HG03558 (cell line): ENCODE measurements around the gene COL23A1.
A peak's percentile ranks its signal among the peaks of the same experiment; 100 is the strongest.
"Not testable (repeated sequence)": the region's sequence is repeated elsewhere in the genome, so short reads cannot be mapped to it uniquely, and the experiment has no call there.

Source experiments
- ATAC-seq: cut with Tn5 transposase; IDR thresholded peaks from one replicate; pipeline ENCODE4 v1.9.1; 2021; ENCODE audit warnings: moderate number of reproducible peaks; ENCODE audit not compliant: unreplicated experiment; ENCODE audit errors: extremely low read depth

The COL23A1 gene

DNA sequence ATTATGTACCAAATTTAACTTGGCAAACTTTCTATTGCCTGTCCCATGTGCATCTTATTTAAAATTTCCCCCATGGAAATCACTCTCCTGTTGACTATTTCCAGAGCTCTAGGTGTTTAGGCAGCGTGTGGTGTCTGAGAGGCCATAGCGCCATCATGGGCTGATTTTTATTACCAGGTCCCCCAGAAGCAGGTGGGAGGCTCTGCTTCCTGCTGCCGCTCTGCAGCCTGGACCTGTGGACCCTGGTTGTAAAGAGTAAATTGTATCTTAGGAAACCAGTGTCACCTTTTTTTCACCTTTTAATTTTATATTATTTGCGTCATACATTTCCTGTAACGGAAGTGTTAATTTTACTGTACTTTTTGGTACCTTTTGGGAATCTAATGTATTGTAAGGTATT lies 379.5 kb downstream of the COL23A1 start:
- no peak for ATAC-seq

DNA sequence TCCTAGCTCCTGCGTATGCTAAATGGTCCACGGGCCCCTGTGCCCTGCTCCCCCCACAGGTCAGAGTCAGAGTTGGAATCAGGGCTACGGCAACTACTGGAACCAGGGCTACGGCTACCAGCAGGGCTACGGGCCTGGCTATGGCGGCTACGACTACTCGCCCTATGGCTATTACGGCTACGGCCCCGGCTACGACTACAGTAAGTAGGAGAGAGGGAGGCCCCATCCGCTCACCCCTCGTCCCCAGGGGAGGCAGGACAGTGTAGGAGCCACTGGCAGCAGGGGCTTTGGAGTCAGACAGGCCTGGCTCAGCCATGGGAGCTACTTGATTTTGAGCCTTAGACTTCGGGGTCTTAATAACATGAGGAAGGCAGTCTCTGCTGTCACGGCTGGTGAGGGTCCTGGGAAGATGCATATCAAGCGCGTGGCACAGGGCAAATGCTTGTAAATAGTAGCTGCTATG lies 380.1 kb downstream of the COL23A1 start:
- ATAC-seq, result no peak

DNA sequence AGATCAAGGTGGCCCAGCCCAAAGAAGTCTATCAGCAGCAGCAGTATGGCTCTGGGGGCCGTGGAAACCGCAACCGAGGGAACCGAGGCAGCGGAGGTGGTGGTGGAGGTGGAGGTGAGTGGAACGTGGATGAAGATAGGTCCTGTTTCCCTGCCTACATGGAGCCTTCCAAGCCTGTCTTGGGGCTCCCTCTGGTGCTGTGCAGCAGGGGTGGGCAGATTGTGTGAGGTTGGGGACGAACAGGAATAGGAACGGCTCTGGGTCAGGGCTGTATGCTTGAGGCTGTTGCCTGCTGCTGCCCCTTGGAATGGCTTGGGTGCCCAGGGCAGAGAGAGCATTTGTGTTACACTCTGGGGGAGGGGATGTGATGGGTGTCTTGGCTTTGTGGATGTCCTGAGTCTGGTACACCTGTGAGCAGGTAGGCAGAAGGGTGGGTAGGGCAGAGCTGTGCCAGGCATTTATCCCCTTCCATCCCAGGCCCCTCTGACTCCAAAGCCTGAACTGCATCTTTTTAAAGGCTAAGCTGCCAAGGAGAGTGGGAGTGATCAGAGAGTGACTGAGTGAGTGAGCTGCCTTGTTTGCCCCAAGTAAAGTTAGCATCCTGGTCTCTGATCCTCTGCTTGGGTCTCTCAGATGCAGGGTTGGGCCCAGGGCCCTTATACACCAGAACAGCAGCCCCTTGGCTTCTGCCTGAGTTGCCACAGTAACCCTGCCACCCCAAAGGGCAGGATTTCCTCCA lies 380.7 kb downstream of the COL23A1 start:
- ATAC-seq, result no peak

DNA sequence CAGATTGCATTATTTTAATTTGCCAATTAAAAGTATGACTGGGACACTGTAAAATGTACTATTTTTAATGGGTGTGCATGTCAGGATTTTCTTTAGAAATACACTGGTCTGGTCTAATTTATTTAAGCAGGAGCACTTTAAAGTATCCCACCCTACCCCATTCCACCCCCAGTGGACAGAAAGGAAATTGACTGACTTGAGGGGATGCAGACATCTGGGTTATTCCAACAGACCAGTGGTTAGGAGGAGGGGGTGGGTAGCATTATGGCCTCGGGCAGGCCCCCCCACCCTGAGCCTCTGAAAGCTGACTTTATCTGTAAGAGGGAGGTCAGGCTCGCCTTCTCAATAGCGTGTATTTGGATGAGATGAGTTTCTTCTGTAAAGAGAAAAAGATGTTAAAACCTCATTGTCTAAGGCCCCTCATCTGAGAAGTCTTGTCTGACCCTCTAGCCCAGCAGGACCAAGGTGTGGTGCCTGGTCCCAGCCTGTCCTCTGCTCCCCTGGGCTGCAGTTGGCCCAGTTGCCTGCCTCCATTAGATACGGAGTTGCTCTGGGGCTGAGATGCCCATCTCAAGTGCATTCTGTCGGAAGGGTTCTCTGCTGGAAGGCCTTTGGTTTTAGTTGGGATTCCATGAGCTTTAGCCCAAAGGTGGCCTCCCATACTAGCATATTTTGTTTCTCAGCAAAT lies 381.5 kb downstream of the COL23A1 start:
- ATAC-seq, result no peak

DNA sequence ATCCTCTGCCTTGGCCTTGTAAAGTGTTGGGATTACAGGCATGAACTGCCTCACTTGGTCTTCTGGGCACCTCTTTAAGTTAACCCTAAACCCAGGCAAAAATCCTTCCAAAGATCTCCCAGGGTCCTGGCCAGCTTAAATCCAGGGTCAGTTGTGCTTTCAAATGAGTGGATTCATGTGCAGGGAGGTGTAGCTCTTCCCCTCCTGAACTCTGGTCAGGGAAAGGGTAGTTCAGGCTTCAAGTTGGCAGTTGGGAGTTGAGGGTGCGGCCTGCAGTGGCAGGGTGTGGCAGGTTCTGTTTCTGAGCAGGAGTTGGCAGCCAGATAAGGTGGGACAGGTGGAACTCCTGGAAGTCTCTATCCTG lies 382.3 kb downstream of the COL23A1 start:
- ATAC-seq, result no peak

DNA sequence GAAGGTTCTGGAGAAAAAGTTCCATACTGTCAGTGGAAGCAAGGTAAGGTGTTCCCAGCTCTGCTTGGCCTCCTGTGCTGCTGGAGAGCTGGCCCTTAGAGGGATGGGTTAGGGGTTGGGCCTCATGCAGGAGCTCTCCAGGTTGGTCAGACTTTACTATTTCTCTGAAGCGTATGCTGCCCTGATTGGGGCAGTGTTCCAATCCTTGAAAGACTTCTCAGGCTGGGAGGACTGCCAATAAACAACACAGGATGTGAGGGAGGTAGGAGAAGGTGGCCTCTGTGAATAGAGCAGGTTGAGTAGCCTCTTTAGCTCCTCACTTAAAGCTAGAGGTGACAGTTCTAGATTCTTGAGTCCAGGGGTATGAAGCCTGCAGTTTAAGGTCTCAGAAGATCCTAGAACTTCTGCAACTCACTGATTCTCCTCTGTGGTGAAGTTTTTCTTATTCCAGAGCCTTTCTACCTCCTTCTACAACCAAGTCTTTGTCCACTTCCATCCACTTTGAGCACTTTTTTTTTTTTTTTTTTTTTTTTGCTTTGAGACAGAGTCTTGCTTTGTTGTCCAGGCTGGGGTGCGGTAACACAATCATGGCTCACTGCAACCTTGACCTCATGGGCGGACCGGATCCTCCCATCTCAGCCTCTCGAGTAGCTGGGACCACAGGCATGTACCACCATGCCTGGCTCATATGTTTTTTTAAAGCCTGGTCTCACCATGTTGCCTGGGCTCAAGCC lies 382.8 kb downstream of the COL23A1 start:
- ATAC-seq, result no peak

DNA sequence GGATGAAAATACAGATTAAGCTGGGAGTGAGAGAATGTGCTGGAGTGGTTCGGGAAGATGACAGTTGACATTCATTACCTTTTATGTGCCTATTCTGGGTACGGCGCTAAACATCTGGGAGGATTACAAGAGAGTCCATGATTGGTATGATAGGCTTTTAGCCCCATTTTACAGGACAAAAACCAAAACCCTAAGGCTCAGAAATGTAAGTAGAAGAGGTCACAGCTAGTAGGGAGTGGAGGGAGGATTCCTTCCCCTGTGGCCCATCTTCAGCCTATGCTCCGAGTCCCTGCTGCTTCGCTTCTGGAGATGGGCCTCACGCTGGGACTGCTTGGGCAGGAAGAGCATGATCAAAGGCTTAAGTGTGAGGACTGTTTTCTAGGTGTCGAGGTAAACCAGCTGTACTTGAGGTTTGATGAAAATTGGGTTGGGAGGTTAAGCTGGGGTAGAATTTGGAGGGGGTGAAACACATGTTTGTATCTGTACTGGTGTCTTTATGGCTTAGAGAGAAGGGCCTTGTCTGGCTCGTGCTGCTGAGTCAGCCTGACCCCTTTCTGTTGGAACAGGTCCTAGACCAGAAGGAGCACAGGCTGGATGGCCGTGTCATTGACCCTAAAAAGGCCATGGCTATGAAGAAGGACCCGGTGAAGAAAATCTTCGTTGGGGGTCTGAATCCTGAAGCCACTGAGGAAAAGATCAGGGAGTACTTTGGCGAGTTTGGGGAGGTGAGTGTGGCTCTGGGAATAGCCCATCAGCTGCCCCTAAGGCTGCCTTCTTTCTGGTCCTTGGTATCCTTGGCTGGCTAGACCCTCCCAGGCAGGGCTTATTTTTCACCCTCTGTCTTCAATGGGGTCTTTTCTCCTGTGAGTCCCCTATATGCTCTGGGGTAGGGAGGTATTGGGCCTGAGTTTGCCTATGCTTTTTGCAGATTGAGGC lies 383.8 kb downstream of the COL23A1 start:
- no peak for ATAC-seq

DNA sequence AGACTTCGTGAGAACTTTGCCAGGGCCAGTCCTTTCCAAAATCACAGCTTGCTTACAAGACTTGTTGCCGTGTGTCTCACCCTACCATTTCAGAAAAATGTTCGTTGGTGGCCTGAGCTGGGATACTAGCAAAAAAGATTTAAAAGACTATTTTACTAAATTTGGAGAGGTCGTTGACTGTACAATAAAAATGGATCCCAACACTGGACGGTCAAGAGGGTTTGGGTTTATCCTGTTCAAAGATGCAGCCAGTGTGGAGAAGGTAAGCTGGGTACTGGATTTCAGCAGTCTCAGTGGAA lies 384.5 kb downstream of the COL23A1 start:
- no peak for ATAC-seq

DNA sequence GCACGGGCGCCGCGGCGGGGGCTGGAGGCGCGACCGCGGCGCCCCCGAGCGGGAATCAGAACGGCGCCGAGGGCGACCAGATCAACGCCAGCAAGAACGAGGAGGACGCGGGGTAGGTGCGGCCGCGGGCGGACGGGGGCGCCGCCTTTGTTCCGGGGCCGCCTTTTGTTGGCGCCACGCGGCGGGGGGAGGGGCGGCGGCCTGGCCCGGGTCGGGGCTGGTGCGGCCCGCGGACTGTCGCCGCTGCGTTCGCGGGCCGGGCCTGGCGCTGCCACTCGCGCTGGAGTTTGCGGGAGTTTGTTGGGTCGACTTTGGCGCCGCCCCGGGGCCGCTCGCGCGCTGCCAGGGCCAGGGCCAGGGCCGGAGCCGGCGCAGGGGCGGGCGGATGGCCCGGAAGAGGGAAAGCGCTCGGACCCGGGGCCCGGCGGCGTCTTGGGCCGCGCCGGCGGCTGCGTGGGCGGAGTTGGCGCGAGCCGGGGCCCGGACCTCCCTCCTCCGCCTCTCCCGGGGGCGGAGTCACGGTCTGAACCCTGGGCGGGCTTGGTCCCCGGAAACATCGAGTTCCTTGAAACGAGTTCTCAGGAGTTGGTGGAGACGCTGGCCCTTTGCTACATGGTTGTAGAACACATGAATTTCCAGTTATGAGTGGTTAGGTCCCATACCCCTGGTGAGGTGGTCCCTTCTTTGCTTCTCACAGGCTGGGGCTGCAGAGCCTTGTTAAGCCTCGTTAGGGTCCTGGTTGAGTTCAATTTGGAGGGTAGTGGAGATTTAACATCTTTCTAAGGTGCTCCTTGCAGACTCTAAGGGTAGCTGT lies 385.1 kb downstream of the COL23A1 start:
- ATAC-seq, result peak; percentile 24

DNA sequence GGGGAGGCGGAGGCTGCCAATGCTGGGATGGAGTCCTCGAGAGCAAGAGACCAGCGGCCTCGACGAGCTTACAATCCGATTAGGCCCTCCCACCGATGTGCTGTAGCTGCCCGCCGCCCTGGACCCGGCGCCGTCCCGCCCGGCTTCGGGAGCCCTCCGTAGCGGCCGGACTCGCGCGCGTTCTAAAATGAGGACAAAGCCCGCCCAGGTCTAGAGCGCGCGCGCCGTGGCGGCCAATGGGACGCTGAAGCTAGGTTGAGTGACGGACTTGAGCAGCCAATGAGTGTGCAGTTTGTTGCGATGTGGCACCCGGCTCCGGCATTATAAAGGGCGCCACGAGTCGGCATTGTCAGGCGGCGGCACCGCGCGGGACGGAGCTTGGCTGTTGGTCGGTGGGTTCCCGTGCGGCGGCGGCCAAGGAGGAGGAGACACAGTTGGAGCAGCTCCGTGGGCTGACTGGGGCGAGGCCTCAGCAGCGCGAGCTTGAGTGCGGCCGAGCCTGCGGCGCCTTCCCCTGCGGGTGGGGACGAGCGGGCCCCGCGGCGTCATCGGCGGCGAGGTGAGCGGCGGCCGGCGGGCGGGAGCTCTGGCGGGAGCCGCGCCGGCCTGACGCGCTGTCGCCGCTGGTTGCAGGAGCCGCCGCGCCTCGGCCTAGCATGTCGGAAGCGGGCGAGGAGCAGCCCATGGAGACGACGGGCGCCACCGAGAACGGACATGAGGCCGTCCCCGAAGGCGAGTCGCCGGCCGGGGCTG lies 385.8 kb downstream of the COL23A1 start, which contains the start of gene HNRNPAB:
Gene HNRNPAB, plus strand, starts transcription at position 352 of the 753 bp plus-strand sequence. Its CDS starts 305 bp downstream, at position 657.
- peak; percentile 74 for ATAC-seq

DNA sequence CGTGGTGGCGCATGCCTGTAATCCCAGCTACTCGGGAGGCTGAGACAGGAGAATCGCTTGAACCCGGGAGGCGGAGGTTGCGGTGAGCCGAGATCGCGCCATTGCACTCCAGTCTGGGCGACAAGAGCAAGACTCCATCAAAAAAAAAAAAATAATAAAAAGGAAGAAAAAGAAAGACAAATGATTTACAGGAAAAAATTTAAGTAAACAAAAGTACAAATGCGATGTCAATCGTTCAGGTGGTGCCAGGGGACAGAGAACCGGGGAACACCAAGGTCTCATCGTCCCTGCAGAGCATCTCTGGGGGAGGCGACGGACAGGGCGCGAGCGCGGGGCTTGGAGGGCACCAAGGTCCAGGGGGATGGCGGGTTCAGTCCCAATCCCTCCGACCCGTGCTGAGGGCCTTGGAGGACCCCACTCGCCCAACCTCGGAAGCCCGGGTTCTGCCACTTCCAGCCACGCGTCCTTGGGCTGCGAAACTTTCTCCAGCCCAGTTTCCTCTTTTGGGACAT lies 386.5 kb downstream of the COL23A1 start:
- ATAC-seq, result no peak

DNA sequence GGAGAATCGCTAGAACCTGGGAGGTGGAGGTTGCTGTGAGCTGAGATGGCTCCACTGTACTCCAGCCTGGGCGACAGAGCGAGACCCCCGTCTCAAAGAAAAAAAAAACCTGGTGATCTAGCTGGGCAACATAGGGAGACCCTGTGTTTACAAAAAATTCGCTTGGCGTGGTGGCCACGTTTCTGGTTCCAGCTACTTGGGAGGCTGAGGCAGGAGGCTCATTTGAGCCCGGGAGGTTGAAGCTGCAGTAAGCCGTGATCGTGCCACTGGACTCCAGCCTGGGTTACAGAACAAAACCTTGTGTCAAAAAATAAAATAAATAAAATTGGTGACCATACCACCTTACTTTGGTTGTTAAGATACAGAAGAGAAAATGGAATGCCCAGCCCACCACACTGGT lies 387.7 kb downstream of the COL23A1 start:
- no peak for ATAC-seq

DNA sequence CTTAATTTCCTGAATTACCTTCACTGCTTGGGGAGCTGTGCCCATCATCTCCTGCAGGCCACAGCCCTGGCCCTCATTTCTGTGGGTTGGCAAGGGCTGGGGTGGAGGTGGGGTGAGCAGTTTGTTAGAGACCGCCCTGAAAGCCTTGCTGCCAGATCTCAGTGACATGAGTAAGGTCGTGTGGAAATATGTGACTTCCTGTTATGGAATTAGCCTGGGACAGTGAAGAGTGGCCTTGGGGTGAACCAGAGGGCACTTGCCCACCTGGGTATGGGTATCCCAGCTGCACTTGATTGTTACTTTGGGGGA lies 388.3 kb downstream of the COL23A1 start:
- ATAC-seq, result no peak

DNA sequence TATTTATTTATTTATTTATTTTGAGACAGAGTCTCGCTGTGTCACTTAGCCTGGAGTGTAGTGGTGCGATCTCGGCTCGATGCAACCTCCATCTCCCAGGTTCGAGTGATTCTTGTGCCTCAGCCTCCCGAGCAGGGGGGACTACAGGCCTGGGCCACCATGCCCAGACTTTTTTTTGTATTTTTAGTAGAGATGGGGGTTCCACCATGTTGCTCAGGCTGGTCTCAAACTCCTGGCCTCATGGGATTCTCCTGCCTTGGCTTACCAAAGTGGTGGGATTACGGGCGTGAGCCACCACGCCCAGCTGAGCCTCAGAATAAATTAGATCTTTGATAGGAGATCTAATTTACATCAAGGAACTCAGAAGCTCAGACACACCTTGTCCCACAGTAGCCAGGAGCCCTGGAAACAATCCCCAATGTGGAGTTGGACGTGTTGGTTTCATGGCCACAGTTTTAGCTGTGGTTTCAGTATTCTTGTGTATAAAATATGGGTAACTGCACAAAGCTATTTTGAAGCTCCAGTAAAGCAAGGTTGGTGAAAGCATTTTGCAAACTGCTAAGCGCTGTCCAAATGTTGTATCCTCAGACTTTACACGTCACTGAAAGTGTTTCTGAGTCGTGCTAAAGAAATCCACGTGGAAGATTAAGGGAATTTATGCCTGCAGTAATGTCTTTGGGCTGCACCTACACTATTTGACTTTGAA lies 388.8 kb downstream of the COL23A1 start:
- no peak for ATAC-seq

DNA sequence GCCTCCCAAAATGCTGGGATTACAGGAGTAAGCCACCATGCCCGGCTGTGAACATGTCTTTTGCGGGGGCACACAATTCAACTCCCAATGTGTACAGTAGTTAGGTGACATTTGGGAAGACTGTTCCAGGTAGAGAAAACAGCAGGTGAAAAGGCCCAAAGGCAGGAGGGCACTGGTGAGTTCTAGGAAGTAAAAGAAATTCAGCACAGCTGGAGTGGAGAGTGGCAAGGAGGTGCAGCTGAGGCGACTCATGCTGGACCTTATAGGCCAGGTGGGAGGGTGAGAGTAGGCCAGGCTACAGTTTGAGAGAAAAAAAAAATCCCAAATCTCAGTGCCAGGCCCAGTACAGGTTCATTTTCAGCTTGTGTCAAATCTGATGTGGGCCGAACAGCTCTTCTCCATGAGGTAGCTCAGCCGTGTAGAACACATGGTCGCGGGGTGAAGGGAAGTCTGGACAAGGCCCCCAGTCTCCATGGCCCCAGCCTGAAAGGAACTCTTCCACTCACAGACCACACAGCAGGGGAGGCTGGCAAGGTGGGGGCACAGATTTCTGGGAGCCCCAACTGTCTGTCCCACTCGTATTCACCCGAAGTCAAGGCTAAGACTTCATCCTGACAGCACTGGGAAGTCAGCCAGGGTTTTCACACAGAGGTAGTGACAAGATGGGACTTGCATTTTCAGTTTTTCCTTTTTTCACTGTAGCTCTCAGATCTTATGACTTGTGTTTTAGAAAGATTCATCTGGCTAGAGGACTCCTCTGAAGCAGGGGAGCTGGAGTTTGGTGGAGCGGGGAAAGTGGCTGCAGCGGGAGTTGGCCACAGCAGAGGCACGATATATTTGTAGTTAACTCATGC lies 390.4 kb downstream of the COL23A1 start:
- no peak for ATAC-seq

DNA sequence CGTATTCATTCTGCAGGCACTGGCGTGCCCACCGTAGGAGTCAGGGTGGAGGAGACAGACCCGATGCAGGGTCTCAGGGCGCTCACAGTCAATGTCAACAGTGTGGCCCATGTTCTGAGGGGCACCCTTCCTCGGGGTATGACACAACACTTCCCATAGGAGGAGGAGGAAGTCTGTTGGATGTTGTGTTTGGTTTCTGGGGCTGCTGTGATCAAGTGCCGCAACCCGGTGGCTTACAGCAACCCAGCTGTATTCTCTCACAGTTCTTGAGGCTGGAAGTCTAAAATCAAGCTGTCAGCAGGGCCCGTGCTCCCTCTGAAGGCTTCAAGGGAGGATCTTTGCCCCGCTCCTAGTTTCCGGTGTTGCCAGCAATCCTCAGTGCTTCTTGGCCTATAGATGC lies 391.5 kb downstream of the COL23A1 start:
- ATAC-seq, result no peak

DNA sequence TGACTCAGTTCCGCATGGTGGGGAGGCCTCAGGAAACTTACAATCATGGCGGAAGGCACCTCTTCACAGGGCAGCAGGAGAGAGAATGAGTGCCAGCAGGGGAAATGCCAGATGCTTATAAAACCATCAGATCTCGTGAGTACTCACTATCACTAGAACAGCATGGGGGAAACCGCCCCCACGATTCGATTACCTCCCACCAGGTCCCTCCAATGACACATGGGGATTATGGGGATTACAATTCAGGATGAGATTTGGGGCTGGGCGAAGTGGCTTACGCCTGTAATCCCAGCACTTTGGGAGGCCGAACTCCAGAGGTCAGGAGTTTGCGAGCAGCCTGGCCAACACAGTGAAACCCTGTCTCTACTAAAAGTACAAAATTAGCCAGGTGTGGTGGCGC lies 392.0 kb downstream of the COL23A1 start:
- ATAC-seq, result not testable (repeated sequence)
